Umbilical cord (tissue), 2 donors: ENCODE measurements around the gene CBY2. TPM values are rescaled to one million over a fixed set of nuclear protein-coding genes. Genes with fewer than 3 reads are reported as not detected.

Source experiments
- DNase-seq: peaks from one replicate; pipeline ENCODE4 v3.0.0-alpha.2; 2015; ENCODE audit warnings: low spot score
- total RNA-seq: library from RNA; depleted of rRNA; stranded (reverse); fragments of >200 nt; gene quantifications from one replicate; pipeline ENCODE4 v1.2.3, GENCODE V29; 2014; ENCODE audit warnings: low replicate concordance; ENCODE audit not compliant: insufficient read depth

Gene CBY2
- total RNA-seq, 1 donor from 2014 or later, result 2.2 TPM

DNA sequence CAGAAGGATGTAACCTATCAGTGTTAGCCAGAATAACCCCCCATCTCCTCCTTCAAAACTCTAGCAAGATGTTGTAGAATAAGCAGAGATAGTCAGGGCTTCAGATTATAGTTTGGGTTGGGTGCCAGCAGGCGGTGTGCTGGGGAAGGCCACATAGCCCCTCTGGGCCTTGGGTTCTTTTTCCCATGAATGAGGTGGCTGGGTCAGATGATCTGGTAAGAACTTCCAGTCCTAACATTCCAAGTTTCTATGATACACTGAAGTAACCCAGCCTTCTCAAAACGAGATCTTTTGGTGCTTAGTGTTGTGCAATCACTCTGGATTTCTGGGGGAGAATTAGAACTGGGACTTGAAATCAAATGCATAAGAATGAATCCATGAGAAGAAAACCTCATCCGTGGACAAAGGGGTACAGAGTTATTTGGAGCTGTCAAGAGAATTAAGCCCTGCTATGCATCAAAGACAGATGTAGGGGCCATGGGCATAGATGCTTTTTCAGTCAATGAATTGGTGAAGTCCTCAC is 810 bp downstream of the CBY2 start:
- DNase-seq, result no peak

- DNase-seq, result no peak
These were observed 2.2 kb downstream of the CBY2 start for GRCh38 chr13:45704211-45704739.

- no peak for DNase-seq
These were observed 3.0 kb downstream of the CBY2 start for GRCh38 chr13:45704854-45705695.

DNA sequence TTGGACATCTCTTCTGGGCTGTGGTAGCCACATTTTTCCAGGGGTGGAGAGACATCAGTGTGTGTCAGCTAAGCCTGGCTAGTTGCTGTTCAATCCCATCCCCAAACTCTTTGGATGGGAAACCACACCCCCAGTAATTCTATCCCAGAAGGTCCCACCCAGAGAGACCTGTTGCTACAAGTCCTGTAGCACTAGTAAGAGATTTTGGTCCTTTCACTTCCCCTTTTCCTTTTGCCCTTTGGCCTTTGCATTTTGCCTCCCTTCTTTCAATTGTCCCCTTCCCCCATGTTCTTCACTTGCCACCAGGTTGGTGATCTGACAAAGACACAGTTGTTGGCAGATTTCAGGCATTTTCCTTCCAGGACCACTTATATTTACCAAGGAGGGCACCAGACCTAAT is 3.8 kb downstream of the CBY2 start:
- no peak for DNase-seq

DNA sequence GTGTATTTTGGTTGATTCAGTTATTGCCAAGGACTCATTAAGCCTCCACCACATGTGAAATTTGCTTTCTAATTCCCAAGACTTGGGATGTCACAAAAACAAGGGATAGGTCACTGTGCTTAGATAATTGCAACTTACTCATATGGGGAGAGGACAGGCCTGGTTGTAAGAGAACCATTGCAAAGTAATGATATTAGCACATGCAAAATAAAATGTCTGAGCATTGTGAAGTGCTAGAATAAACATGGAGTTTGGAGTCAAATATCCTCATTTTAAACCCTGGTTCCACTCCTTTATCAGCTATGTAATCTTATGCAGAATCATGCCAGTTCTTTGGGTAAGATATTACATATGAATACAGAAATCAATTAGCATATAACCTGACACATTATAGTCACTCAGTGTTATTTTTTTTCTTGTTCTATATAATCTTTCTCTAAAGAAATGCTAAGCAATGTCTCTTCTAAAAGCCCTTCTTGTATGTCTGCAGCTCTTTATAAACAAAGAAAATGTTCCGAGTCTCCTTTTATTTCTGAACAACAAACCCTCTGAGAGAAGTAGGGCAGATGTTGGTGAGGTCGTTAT is 5.5 kb downstream of the CBY2 start:
- no peak for DNase-seq

- DNase-seq, result no peak
These were observed 9.8 kb downstream of the CBY2 start for GRCh38 chr13:45711951-45712350.

- DNase-seq, result no peak
These were observed 11.1 kb downstream of the CBY2 start for GRCh38 chr13:45713106-45713690.

- no peak for DNase-seq
These were observed 11.6 kb downstream of the CBY2 start for GRCh38 chr13:45713721-45714120.

- DNase-seq, result no peak
These were observed 12.1 kb downstream of the CBY2 start for GRCh38 chr13:45714170-45714569.

GRCh38 chr13:45715351-45715750 is 13.2 kb downstream of the CBY2 start:
- DNase-seq, result no peak

DNA sequence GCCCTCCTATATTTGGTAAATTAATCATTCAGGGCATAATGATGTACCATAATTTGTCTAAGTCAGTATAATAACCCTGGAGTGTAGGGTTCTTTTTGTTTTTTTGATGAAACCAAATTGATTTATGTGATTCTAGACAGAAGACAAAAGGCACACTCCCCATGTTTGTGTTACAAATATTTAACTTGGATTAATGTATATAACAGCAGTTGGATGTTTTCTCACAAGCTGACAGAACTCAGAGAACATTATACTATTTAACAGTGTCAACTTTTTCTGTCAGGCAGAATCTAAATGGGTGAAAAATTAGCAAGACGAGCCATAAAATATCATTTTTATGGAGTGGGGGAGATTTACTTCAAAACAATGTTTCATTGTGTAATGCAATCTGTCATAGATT is 15.2 kb downstream of the CBY2 start:
- no peak for DNase-seq

- no peak for DNase-seq
These were observed 15.9 kb downstream of the CBY2 start for GRCh38 chr13:45718063-45718462.

- DNase-seq, result peak; percentile 2
These were observed 16.9 kb downstream of the CBY2 start for GRCh38 chr13:45718992-45719391.

DNA sequence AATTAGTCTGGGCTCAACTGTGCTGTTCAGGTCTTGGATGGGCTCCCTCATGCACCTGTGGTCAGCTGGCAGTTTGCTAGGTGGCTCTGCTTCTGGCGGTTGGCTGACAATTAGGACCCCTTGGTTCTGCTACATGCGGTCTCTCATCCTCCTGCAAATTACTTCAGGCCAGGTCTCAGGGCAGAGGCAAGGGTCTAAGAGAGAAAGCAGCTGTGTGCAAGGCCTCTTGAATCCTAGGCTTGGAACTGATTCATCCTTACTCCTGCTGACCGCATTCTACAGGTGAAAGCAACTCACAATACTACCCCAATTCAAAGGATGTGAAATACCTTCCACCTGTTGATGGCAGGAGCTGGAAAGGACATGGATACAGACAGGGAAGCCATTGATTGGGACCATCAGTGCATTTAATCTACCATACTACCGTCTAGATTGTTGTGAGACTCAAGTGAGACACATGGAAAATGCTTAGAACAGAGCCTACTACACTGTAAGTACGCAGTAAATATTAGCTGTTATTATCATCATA is 19.1 kb downstream of the CBY2 start:
- no peak for DNase-seq

GRCh38 chr13:45723798-45724197 is 21.7 kb downstream of the CBY2 start:
- DNase-seq, result no peak

GRCh38 chr13:45728759-45729158 is 26.6 kb downstream of the CBY2 start:
- DNase-seq, result peak; percentile 1

DNA sequence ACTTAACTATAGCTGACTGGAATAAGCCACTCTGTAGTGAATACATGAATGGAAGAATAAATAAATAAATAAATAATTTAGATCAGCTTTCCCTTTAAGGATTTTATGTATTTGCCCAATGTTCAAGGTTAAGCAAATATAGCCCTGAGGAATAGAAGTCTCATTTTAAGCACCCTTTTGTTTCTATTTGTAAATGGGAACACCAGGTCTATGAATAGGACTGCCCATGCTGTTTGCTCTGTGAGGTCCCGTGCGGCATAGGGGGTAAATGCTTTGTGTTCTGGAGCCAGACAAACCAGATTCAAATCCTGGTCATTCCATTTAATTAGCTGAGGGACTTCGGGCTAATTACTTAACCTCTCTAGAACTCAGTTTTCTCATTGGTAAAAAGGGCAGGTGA is 29.3 kb downstream of the CBY2 start:
- DNase-seq, result no peak

DNA sequence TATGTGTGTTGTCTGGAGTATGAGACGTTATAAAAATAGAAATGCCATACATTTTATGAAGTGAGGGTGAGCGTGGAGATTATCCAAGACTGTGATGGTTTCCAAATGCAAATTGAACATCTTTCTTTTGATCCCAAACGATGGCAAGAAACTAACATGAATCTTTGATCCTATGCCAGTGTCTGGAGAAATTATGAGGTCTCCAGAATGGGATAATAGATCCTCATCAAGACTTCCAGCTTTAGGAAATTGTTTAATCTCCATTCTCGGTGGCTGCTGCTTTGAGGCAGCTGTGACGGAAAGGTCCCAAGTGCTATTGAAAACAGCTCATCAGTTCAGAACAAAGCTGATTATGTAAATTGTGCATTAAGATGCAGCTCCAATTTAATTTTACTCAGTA is 30.8 kb downstream of the CBY2 start:
- no peak for DNase-seq

DNA sequence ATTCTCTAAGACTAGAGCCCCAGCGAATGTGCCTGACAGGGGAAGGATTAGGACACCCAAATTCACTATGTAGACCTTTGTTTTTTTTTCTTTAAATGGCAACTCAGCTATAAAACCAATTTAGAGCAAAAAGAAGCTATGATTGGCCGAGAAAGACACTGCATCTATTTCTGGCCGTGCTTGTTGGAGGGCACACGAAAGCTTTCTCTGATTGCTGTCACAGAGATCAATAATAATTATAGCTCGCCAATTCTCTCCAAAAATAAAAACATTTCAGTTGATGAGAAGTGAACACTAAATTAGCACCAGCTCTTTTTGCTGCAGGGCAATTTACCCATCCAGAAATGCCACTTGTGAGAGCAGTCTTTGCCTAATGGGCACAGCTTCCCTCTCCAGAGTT is 31.2 kb downstream of the CBY2 start:
- no peak for DNase-seq

GRCh38 chr13:45737571-45738017 is 35.5 kb downstream of the CBY2 start:
- DNase-seq, result no peak

- no peak for DNase-seq
These were observed 40.9 kb downstream of the CBY2 start for GRCh38 chr13:45742985-45743384.

DNA sequence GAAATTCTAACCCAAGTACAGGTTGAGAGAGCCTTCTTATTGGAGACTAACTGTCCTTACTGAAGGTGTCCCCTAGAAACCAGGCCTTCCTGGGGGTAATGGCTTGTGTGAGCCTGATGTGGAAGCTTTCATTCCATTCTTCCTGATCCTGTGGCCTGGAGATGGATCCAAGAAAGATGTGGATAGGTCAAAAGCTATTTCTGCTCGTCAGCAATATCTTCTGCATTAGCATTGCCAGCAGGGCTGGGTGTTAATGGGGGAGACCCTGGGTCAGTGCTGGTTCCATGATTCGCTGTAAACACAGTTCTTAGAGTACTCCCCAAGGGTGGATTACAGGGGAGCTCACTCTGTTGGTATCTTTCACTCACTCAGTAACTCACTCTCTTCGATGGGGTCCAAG is 42.9 kb downstream of the CBY2 start:
- DNase-seq, result no peak
